ENCODE measurements around the gene GNAL. TPM values are rescaled to one million over a fixed set of nuclear protein-coding genes. Genes with fewer than 3 reads are reported as not detected.
A peak's percentile ranks its signal among the peaks of the same experiment; 100 is the strongest.
"Not testable (repeated sequence)": the region's sequence is repeated elsewhere in the genome, so short reads cannot be mapped to it uniquely, and the experiment has no call there.

The GNAL gene
- total RNA-seq, 1 donor from 2014 or later: 5.1 TPM

- DNase-seq: no peak
- intact Hi-C loops (cut with DNase I): no loop called here
- no peak for ATAC-seq (ENCODE audit: poor library complexity)
These were observed 218.1 kb downstream of the GNAL start for GRCh38 chr18:11906926-11907874.

GRCh38 chr18:11908182-11909060, 219.4 kb downstream of the GNAL start, which contains the start of gene MPPE1:
Gene MPPE1, minus strand, starts transcription at chr18:11908317. Its CDS starts 11,053 bp downstream, at chr18:11897264.
- intact Hi-C loops (cut with DNase I): no loop called here
- DNase-seq (peak; percentile 96), ATAC-seq (ENCODE audit: poor library complexity) (peak; percentile 97)

- ATAC-seq (ENCODE audit: poor library complexity) (no peak), DNase-seq (no peak)
- intact Hi-C loops (cut with DNase I): no loop called here
These were observed 220.0 kb downstream of the GNAL start for GRCh38 chr18:11909061-11909455.

GRCh38 chr18:11909591-11910026, 220.5 kb downstream of the GNAL start:
- ATAC-seq (ENCODE audit: poor library complexity) (no peak), DNase-seq (no peak)
- intact Hi-C loops (cut with DNase I): no loop called here

GRCh38 chr18:11916880-11917279, 227.8 kb downstream of the GNAL start:
- intact Hi-C loops (cut with DNase I); DNase-seq: not testable (repeated sequence)
- peak; percentile 72 for ATAC-seq (ENCODE audit: poor library complexity)

GRCh38 chr18:11919522-11919921, 230.5 kb downstream of the GNAL start:
- DNase-seq; ATAC-seq (ENCODE audit: poor library complexity); intact Hi-C loops (cut with DNase I): not testable (repeated sequence)

- DNase-seq (no peak), ATAC-seq (ENCODE audit: poor library complexity) (no peak)
- intact Hi-C loops (cut with DNase I): no loop called here
These were observed 234.4 kb downstream of the GNAL start for GRCh38 chr18:11923450-11923849.

- intact Hi-C loops (cut with DNase I): no loop called here
- no peak for DNase-seq
- no peak for ATAC-seq (ENCODE audit: poor library complexity)
These were observed 236.9 kb downstream of the GNAL start for GRCh38 chr18:11925800-11926481.

GRCh38 chr18:11927497-11927896, 238.4 kb downstream of the GNAL start:
- intact Hi-C loops (cut with DNase I): no loop called here
- DNase-seq (no peak), ATAC-seq (ENCODE audit: poor library complexity) (no peak)

- intact Hi-C loops (cut with DNase I): no loop called here
- DNase-seq (no peak), ATAC-seq (ENCODE audit: poor library complexity) (no peak)
These were observed 243.3 kb downstream of the GNAL start for GRCh38 chr18:11932393-11932792.

Small RNAs within 50 kb of the gene (microRNA-seq; reads per million reads assigned to microRNA genes)
- not detected for gene MIR7153

Other genes starting within 250 kb of the GNAL start
- not detected for gene SLC35G4, start 79.7 kb upstream of the GNAL start, total RNA-seq
- gene CHMP1B, start 162.1 kb downstream of the GNAL start, total RNA-seq: 26.5 TPM
- gene MPPE1, start 219.1 kb downstream of the GNAL start, total RNA-seq: 35.7 TPM

Data from Right ventricle myocardium superior (tissue), 1 donor.